Peyer's patch (tissue), 4 donors: ENCODE results near the gene TIAM1.

ENCODE experiments used
- CTCF ChIP-seq, 6 experiments: fragments of 450-650 bp in 4 of 6; fragments of 200-600 bp in 2 of 6; sonication (generic) in 1 of 6; IDR thresholded peaks; one replicate each; pipeline ENCODE4 v1.5.1; 2017 to 2019; ENCODE audit warnings: antibody characterized with exemption in 6 of 6, mild to moderate bottlenecking in 3 of 6, moderate library complexity in 1 of 6
- POLR2A ChIP-seq, 2 donors: fragments of 450-650 bp; IDR thresholded peaks; one replicate each; pipeline ENCODE4 v1.5.1; 2017; ENCODE audit warnings: antibody characterized with exemption in 2 of 2, mild to moderate bottlenecking in 2 of 2, moderate library complexity in 2 of 2

DNA sequence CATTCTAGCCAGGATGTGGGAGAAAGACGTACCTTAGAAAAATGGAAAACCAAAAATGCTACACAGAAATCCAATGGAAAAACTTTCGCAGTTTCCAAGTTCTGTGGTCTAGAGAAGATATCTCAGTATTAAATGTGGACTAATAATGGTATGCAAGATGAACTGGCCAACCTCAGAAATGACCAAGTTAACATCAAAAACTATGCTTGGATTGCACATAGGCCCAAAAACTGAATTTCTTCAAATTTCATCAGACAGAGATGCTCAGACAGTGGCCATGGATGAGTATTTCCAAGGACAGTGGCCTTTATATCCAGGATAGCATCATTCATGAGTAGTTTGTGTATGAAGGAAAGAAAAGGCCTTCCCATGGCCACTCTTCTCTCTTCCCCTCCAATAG lies 132.2 kb downstream of the TIAM1 start:
- TF ChIP-seq POLR2A (IDR thresholded peaks at IDR 0.05) (no peak), CTCF (IDR thresholded peaks at IDR 0.05) (no peak)
